Mesenchymal stem cell (in vitro differentiated cells and primary cell): Measurements from ENCODE around the gene CST3.
"Not testable (repeated sequence)": the region's sequence is repeated elsewhere in the genome, so short reads cannot be mapped to it uniquely, and the experiment has no call there.

Experiments used
- DNase-seq: peaks from one replicate; pipeline ENCODE4 v3.0.0-alpha.2; 2013
- H2AFZ ChIP-seq: one replicate; pipeline ENCODE4 v1.6.1; 2013; ENCODE audit warnings: low read depth, mild to moderate bottlenecking, control low read depth, inconsistent platforms, low read length, moderate library complexity
- H2AK5ac ChIP-seq: 2 replicates; pipeline ENCODE4 v1.6.1; 2013; ENCODE audit warnings: low read length, moderate library complexity, mild to moderate bottlenecking, inconsistent platforms; ENCODE audit not compliant: severe bottlenecking
- H2BK120ac ChIP-seq: one replicate; pipeline ENCODE4 v1.6.1; 2013; ENCODE audit warnings: low read depth, mild to moderate bottlenecking, inconsistent platforms, low read length, moderate library complexity
- H2BK12ac ChIP-seq, 2 experiments: one replicate each; pipeline ENCODE4 v1.6.1; 2013; ENCODE audit warnings: inconsistent platforms in 2 of 2, low read length in 2 of 2, mild to moderate bottlenecking in 2 of 2, moderate library complexity in 2 of 2, control low read depth in 1 of 2
- H2BK15ac ChIP-seq: one replicate; pipeline ENCODE4 v1.6.1; 2013; ENCODE audit warnings: mild to moderate bottlenecking, low read depth, inconsistent platforms; ENCODE audit not compliant: poor library complexity, severe bottlenecking
- H2BK5ac ChIP-seq: 2 replicates; pipeline ENCODE4 v1.6.1; 2013; ENCODE audit warnings: low read depth, mild to moderate bottlenecking, low read length, control low read depth, inconsistent platforms; ENCODE audit not compliant: poor library complexity, severe bottlenecking
- H3K14ac ChIP-seq, 2 experiments: one replicate each; pipeline ENCODE4 v1.6.1; 2013; ENCODE audit warnings: inconsistent platforms in 2 of 2, low read length in 2 of 2, control low read depth in 1 of 2, mild to moderate bottlenecking in 1 of 2, moderate library complexity in 1 of 2
- H3K18ac ChIP-seq, 2 experiments: one replicate each; pipeline ENCODE4 v1.6.1; 2013; ENCODE audit warnings: inconsistent platforms in 2 of 2, low read length in 2 of 2, control low read depth in 1 of 2, low read depth in 1 of 2, mild to moderate bottlenecking in 1 of 2
- H3K23ac ChIP-seq, 2 experiments: one replicate each; pipeline ENCODE4 v1.6.1; 2013; ENCODE audit warnings: inconsistent platforms in 2 of 2, low read length in 2 of 2, mild to moderate bottlenecking in 2 of 2, moderate library complexity in 2 of 2, control low read depth in 1 of 2
- H3K27ac ChIP-seq: 2 replicates; pipeline ENCODE4 v1.5.1; 2013; ENCODE audit warnings: mild to moderate bottlenecking, moderate library complexity, low read length, control low read depth, inconsistent platforms; ENCODE audit not compliant: poor library complexity, severe bottlenecking
- H3K27me3 ChIP-seq, 2 experiments: 2 replicates each; pipeline versions ENCODE4 v1.6.1 to v1.7.0; 2013; ENCODE audit warnings: low read length in 2 of 2, mild to moderate bottlenecking in 2 of 2, moderate library complexity in 2 of 2, control low read depth in 1 of 2, inconsistent platforms in 1 of 2; ENCODE audit not compliant: control insufficient read depth in 1 of 2, insufficient read depth in 1 of 2
- H3K36me3 ChIP-seq, 2 experiments: 2 replicates each; pipeline versions ENCODE4 v1.6.1 to v1.7.0; 2013; ENCODE audit warnings: low read length in 2 of 2, control low read depth in 1 of 2, inconsistent platforms in 1 of 2, low read depth in 1 of 2, mild to moderate bottlenecking in 1 of 2; ENCODE audit not compliant: insufficient read depth in 2 of 2, control insufficient read depth in 1 of 2
- H3K4ac ChIP-seq, 2 experiments: one replicate each; pipeline ENCODE4 v1.6.1; 2013; ENCODE audit warnings: inconsistent platforms in 2 of 2, low read length in 2 of 2, mild to moderate bottlenecking in 2 of 2, moderate library complexity in 2 of 2, control low read depth in 1 of 2, low read depth in 1 of 2
- H3K4me1 ChIP-seq: 2 replicates; pipeline ENCODE4 v1.6.1; 2013; ENCODE audit warnings: low read depth, low read length, control low read depth; ENCODE audit not compliant: control insufficient read depth, insufficient read depth
- H3K4me2 ChIP-seq: 2 replicates; pipeline ENCODE4 v1.6.1; 2013; ENCODE audit warnings: low read length, mild to moderate bottlenecking, inconsistent platforms; ENCODE audit not compliant: poor library complexity, severe bottlenecking
- H3K4me3 ChIP-seq, 2 experiments: 2 replicates each; pipeline versions ENCODE4 v1.5.1 to v1.7.0; 2013; ENCODE audit warnings: low read length in 2 of 2, mild to moderate bottlenecking in 2 of 2, control low read depth in 1 of 2, low read depth in 1 of 2; ENCODE audit not compliant: insufficient read depth in 1 of 2
- H3K79me1 ChIP-seq: replicated peaks from 2 replicates; pipeline ENCODE4 v1.6.1; 2013; ENCODE audit warnings: mild to moderate bottlenecking, control low read depth, low read length, inconsistent platforms; ENCODE audit not compliant: poor library complexity, severe bottlenecking
- H3K9ac ChIP-seq: 2 replicates; pipeline ENCODE4 v1.7.0; 2013; ENCODE audit warnings: mild to moderate bottlenecking, low read length, moderate library complexity
- H3K9me3 ChIP-seq: 2 replicates; pipeline ENCODE4 v1.7.0; 2013; ENCODE audit warnings: mild to moderate bottlenecking, low read length; ENCODE audit not compliant: control insufficient read depth
- H4K8ac ChIP-seq: one replicate; pipeline ENCODE4 v1.6.1; 2013; ENCODE audit warnings: inconsistent platforms, mild to moderate bottlenecking, low read length, moderate library complexity
- H4K91ac ChIP-seq: one replicate; pipeline ENCODE4 v1.6.1; 2013; ENCODE audit warnings: mild to moderate bottlenecking, low read length, inconsistent platforms
- WGBS: methylation state at CpG from one replicate; pipeline ENCODE4 v1.1.7; 2013; ENCODE audit warnings: mixed read lengths; 5-methylcytosine and 5-hydroxymethylcytosine counted together

CST3 gene

DNA sequence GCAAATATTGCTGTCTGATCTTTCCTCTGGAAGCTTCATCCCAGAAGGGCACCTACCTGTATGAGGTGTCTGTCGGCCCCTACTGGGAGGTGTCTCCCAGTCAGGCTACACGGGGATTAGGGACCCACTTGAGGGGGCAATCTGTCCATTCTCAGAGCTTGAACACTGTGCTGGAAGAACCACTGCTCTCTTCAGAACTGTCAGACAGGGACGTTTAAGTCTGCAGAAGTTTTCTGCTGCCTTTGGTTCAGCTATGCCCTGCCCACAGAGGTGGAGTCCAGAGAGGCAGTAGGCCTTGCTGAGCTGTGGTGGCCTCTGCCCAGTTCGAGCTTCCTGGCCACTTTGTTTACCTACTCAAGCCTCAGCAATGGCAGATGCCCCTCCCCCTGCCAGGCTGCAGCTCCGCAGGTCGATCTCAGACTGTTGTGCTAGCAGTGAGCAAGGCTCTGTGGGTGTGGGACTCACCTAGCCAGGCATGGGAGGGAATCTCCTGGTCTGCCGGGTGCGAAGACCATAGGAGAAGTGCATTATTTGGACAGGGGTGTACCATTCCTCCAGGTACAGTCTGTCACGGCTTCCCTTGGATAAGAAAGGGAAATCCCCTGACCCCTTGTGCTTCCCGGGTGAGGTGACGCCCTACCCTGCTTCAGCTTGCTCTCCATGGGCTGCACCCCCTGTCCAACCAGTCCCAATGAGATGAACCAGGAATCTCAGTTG lies 16.9 kb downstream of the CST3 start:
- H3K4me2 ChIP-seq, H3K14ac ChIP-seq, H3K4me3 ChIP-seq, H3K9me3 ChIP-seq, H3K23ac ChIP-seq, H4K8ac ChIP-seq, DNase-seq, H3K9ac ChIP-seq, H3K36me3 ChIP-seq, H3K4me1 ChIP-seq, H2BK15ac ChIP-seq, H2AK5ac ChIP-seq, H3K27ac ChIP-seq, H3K4ac ChIP-seq, H3K79me1 ChIP-seq, H2AFZ ChIP-seq, H3K27me3 ChIP-seq, H2BK5ac ChIP-seq, H2BK120ac ChIP-seq: not testable (repeated sequence)
- Histone ChIP-seq H2BK12ac (peak overlapping the region in 1 of 2 experiments; percentile 21), H4K91ac (peak overlapping the region; percentile 25), H3K18ac (peak overlapping the region in 1 of 2 experiments; percentile 1)
- WGBS, result 78% methylated on average over 11 of the region's 11 CpGs

DNA sequence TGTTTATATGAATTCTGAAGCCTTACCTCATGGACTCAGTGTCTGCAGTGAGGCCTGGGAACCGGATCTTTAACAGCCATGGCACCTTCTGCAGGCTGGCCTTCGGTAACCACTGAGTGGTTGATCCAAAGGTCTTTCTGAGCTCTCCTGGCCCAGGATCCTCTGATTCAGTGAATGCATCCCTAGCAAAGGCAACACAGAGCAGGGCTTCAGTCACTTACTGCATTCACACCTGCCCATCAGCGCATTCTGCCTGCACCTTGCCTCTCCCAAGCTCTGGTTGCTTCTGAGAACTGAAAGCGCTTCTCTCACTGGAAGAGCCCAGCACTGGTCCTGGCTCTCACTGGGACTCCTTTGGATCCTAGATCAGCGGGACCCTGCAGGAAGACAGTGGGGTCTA lies 23.6 kb downstream of the CST3 start:
- no peak for DNase-seq
- Histone ChIP-seq H3K9me3 (no peaks in the 10 kb centered on the region), H3K27ac (no peak overlapping the region), H2BK12ac (peak overlapping the region in 1 of 2 experiments; percentile 86), H3K4ac (no peak overlapping the region), H3K14ac (no peak overlapping the region), H3K27me3 (peaks cover 0 to 8% of the 10 kb centered on the region in 2 experiments), H2BK120ac (peak overlapping the region; percentile 34), H3K23ac (no peak overlapping the region), H4K91ac (peak overlapping the region; percentile 61), H3K36me3 (no peaks in the 10 kb centered on the region), H3K9ac (peak overlapping the region; percentile 47), H2AFZ (no peak overlapping the region), H3K79me1 (no peaks in the 10 kb centered on the region), H4K8ac (no peak overlapping the region), H2BK5ac (no peak overlapping the region), H3K4me1 (peaks cover under 1% of the 10 kb centered on the region), H3K4me3 (peak overlapping the region in 1 of 2 experiments; percentile 30), H3K18ac (peak overlapping the region in 1 of 2 experiments; percentile 11), H2AK5ac (no peak overlapping the region), H2BK15ac (no peak overlapping the region), H3K4me2 (no peak overlapping the region)
- WGBS, result 95% methylated on average over 5 of the region's 5 CpGs

DNA sequence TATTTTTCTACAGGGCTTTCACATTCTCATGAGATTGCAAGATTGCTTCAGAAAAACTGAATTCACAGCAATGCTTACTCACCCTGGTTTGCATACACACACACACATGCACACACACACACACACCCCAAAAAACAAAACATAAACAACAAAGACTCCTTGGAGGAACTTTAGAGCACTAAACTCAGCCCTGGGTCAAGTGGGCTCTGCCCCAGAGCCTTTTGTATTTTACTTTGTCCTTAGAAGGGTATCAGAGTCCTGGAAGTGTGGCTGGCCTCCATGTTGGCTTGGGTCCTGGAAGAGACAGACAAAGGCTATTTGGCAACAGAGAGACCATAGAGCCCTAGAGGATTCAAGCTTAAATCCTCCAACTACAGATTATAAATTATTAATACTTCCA lies 24.1 kb downstream of the CST3 start:
- no peaks in the 10 kb centered on the region for H3K9me3 ChIP-seq
- H4K8ac ChIP-seq, result peak overlapping the region; percentile 23
- H3K23ac ChIP-seq, result no peak overlapping the region
- H3K4ac ChIP-seq, result no peak overlapping the region
- no peak overlapping the region for H2BK120ac ChIP-seq
- no peak overlapping the region for H2AFZ ChIP-seq
- no peak overlapping the region for H2AK5ac ChIP-seq
- no peak overlapping the region for H3K4me2 ChIP-seq
- no peak overlapping the region for H3K14ac ChIP-seq
- H3K36me3 ChIP-seq, result no peaks in the 10 kb centered on the region
- H3K9ac ChIP-seq, result peak overlapping the region; percentile 47
- H3K4me1 ChIP-seq, result peaks cover 3% of the 10 kb centered on the region
- H3K79me1 ChIP-seq, result no peaks in the 10 kb centered on the region
- H3K18ac ChIP-seq, result no peak overlapping the region
- no peak for DNase-seq
- H3K27ac ChIP-seq, result no peak overlapping the region
- peaks cover 0 to 8% of the 10 kb centered on the region in 2 experiments for H3K27me3 ChIP-seq
- H2BK12ac ChIP-seq, result peak overlapping the region in 1 of 2 experiments; percentile 2
- H2BK15ac ChIP-seq, result no peak overlapping the region
- H2BK5ac ChIP-seq, result no peak overlapping the region
- no peak overlapping the region for H4K91ac ChIP-seq
- no peak overlapping the region for H3K4me3 ChIP-seq

GRCh38 chr20:23612396-23612795 lies 25.4 kb downstream of the CST3 start:
- no peak overlapping the region for H2BK5ac ChIP-seq
- no peak overlapping the region for H2AK5ac ChIP-seq
- H3K23ac ChIP-seq, result no peak overlapping the region
- no peak overlapping the region for H3K4ac ChIP-seq
- no peak overlapping the region for H2BK15ac ChIP-seq
- no peak overlapping the region for H3K18ac ChIP-seq
- H3K79me1 ChIP-seq, result no peaks in the 10 kb centered on the region
- no peak overlapping the region for H3K14ac ChIP-seq
- no peak overlapping the region for H3K27ac ChIP-seq
- H2BK12ac ChIP-seq, result no peak overlapping the region
- no peak overlapping the region for H2AFZ ChIP-seq
- WGBS, result 83% methylated on average over 2 of the region's 2 CpGs
- peaks cover 11% of the 10 kb centered on the region for H3K4me1 ChIP-seq
- no peak overlapping the region for H2BK120ac ChIP-seq
- no peak overlapping the region for H3K4me3 ChIP-seq
- no peak overlapping the region for H4K8ac ChIP-seq
- no peak overlapping the region for H3K9ac ChIP-seq
- H3K36me3 ChIP-seq, result no peaks in the 10 kb centered on the region
- H3K9me3 ChIP-seq, result no peaks in the 10 kb centered on the region
- no peak overlapping the region for H4K91ac ChIP-seq
- no peak for DNase-seq
- no peak overlapping the region for H3K4me2 ChIP-seq
- H3K27me3 ChIP-seq, result peaks cover 0 to 8% of the 10 kb centered on the region in 2 experiments
